Non-pigmented ciliary epithelial cell (primary cell): Measurements from ENCODE around the gene FAM20A.

Experiments
- DNase-seq: peaks from one replicate; pipeline ENCODE4 v3.0.0-alpha.2; 2010; ENCODE audit warnings: low read depth

FAM20A gene

GRCh38 chr17:68565661-68566441 is 35.3 kb downstream of the FAM20A start:
- DNase-seq, result no peak

GRCh38 chr17:68564415-68565111 is 36.6 kb downstream of the FAM20A start:
- no peak for DNase-seq

- DNase-seq, result no peak
Measured at GRCh38 chr17:68562736-68563135, 38.4 kb downstream of the FAM20A start.

GRCh38 chr17:68560966-68561720 is 40.0 kb downstream of the FAM20A start:
- no peak for DNase-seq

- no peak for DNase-seq
Measured at GRCh38 chr17:68559316-68559715, 41.9 kb downstream of the FAM20A start.

GRCh38 chr17:68556551-68556950 is 44.6 kb downstream of the FAM20A start:
- no peak for DNase-seq

GRCh38 chr17:68544111-68544915 is 56.9 kb downstream of the FAM20A start:
- DNase-seq, result no peak

- no peak for DNase-seq
Measured at GRCh38 chr17:68542698-68543463, 58.3 kb downstream of the FAM20A start.

GRCh38 chr17:68541816-68542215 is 59.4 kb downstream of the FAM20A start:
- no peak for DNase-seq

- no peak for DNase-seq
Measured at GRCh38 chr17:68540981-68541380, 60.2 kb downstream of the FAM20A start.

GRCh38 chr17:68539548-68540467 is 61.4 kb downstream of the FAM20A start:
- DNase-seq, result no peak

- no peak for DNase-seq
Measured at GRCh38 chr17:68535922-68536321, 65.2 kb downstream of the FAM20A start.

GRCh38 chr17:68534695-68535088 is 66.5 kb downstream of the FAM20A start:
- DNase-seq, result no peak

- DNase-seq, result no peak
Measured at GRCh38 chr17:68533887-68534694, 67.1 kb downstream of the FAM20A start.

GRCh38 chr17:68532826-68533225 is 68.3 kb downstream of the FAM20A start:
- no peak for DNase-seq

GRCh38 chr17:68531252-68531651 is 69.9 kb downstream of the FAM20A start:
- no peak for DNase-seq

GRCh38 chr17:68527314-68527713 is 73.9 kb downstream of the FAM20A start:
- DNase-seq, result no peak

- DNase-seq, result no peak
Measured at GRCh38 chr17:68526548-68526947, 74.6 kb downstream of the FAM20A start.

- no peak for DNase-seq
Measured at GRCh38 chr17:68522266-68522665, 78.9 kb downstream of the FAM20A start.
